Natural killer cell treated with Interleukin-12 subunit alpha and Interleukin-12 subunit beta and Interleukin-15 and Interleukin-18, amount 100 ng/mL, for 72 hours (primary cell): ENCODE measurements around the gene SERINC1. TPM values are rescaled to one million over a fixed set of nuclear protein-coding genes. Genes with fewer than 3 reads are reported as not detected.
"Not testable (repeated sequence)": the region's sequence is repeated elsewhere in the genome, so short reads cannot be mapped to it uniquely, and the experiment has no call there.

Experiments
- ATAC-seq, 2 donors: fragments of 150-1000 bp; cut with Tn5 transposase in 1 of 2; sonication (Bioruptor Pico), chemical (Tn5 transposase) in 1 of 2; 2 replicates each; pipeline ENCODE4 v1.10.0; 2021
- DNase-seq: peaks from one replicate; pipeline ENCODE4 v3.0.0; 2022; ENCODE audit warnings: low spot score
- H3K27ac Mint-ChIP-seq, 2 donors: 1 replicate in 1 of 2; 2 replicates in 1 of 2; pipeline ENCODE4 v1.8.0; 2022; ENCODE audit warnings: mixed read lengths in 2 of 2, mild to moderate bottlenecking in 1 of 2, moderate library complexity in 1 of 2
- H3K27me3 Mint-ChIP-seq, 2 donors: 1 replicate in 1 of 2; 2 replicates in 1 of 2; pipeline ENCODE4 v1.8.0; 2022; ENCODE audit warnings: mixed read lengths in 2 of 2
- H3K36me3 Mint-ChIP-seq: one replicate; pipeline ENCODE4 v1.8.0; 2022; ENCODE audit warnings: mixed read lengths
- H3K4me1 Mint-ChIP-seq, 2 donors: 1 replicate in 1 of 2; 2 replicates in 1 of 2; pipeline ENCODE4 v1.8.0; 2022; ENCODE audit warnings: low read depth in 2 of 2, mixed read lengths in 2 of 2, mild to moderate bottlenecking in 1 of 2
- H3K4me3 Mint-ChIP-seq: one replicate; pipeline ENCODE4 v1.8.0; 2022; ENCODE audit warnings: mixed read lengths
- H3K9me3 Mint-ChIP-seq: 2 replicates; pipeline ENCODE4 v1.8.0; 2022; ENCODE audit warnings: mixed read lengths
- total RNA-seq, 2 donors: library from RNA; stranded (reverse); gene quantifications; one replicate each; pipeline ENCODE4 v1.2.3, GENCODE V29; 2022

Gene SERINC1
- total RNA-seq, 2 donors from 2014 or later: 38.0 to 70.6 TPM

- H3K4me1 Mint-ChIP-seq: peaks cover 64 to 68% of the 10 kb centered on the region in 2 donors
- peaks cover 16% of the 10 kb centered on the region for H3K36me3 Mint-ChIP-seq
- not testable (repeated sequence) for ATAC-seq, H3K27me3 Mint-ChIP-seq, H3K9me3 Mint-ChIP-seq, H3K4me3 Mint-ChIP-seq, DNase-seq
- H3K27ac Mint-ChIP-seq: peak overlapping the region; percentile 29 to 38
Measured at GRCh38 chr6:122459865-122460416, 11.7 kb downstream of the SERINC1 start.

- H3K9me3 Mint-ChIP-seq: no peaks in the 10 kb centered on the region
- H3K36me3 Mint-ChIP-seq: peaks cover 16% of the 10 kb centered on the region
- ATAC-seq: no peak
- peak overlapping the region; percentile 29 to 38 for H3K27ac Mint-ChIP-seq
- H3K4me3 Mint-ChIP-seq: peak overlapping the region; percentile 13
- H3K4me1 Mint-ChIP-seq: peaks cover 62 to 65% of the 10 kb centered on the region in 2 donors
- no peaks in the 10 kb centered on the region for H3K27me3 Mint-ChIP-seq
- DNase-seq: no peak
Measured at GRCh38 chr6:122459240-122459639, 12.4 kb downstream of the SERINC1 start.

GRCh38 chr6:122458087-122458486 is 13.5 kb downstream of the SERINC1 start:
- Mint-ChIP-seq H3K27ac (peak overlapping the region; percentile 29 to 38), H3K9me3 (no peaks in the 10 kb centered on the region), H3K27me3 (no peaks in the 10 kb centered on the region), H3K36me3 (peaks cover 22% of the 10 kb centered on the region), H3K4me1 (peaks cover 54 to 57% of the 10 kb centered on the region in 2 donors), H3K4me3 (peak overlapping the region; percentile 13)
- no peak for DNase-seq
- no peak for ATAC-seq

GRCh38 chr6:122455116-122455515 is 16.5 kb downstream of the SERINC1 start:
- ATAC-seq, H3K27me3 Mint-ChIP-seq, H3K27ac Mint-ChIP-seq, H3K4me3 Mint-ChIP-seq, DNase-seq, H3K9me3 Mint-ChIP-seq: not testable (repeated sequence)
- H3K4me1 Mint-ChIP-seq: peaks cover 32 to 33% of the 10 kb centered on the region in 2 donors
- H3K36me3 Mint-ChIP-seq: peaks cover 34% of the 10 kb centered on the region

- peaks cover 31 to 32% of the 10 kb centered on the region in 2 donors for H3K4me1 Mint-ChIP-seq
- H3K27me3 Mint-ChIP-seq: no peaks in the 10 kb centered on the region
Measured at GRCh38 chr6:122454673-122455072, 16.9 kb downstream of the SERINC1 start.

GRCh38 chr6:122452509-122452908 is 19.1 kb downstream of the SERINC1 start:
- no peak overlapping the region for H3K4me3 Mint-ChIP-seq
- no peak for DNase-seq
- peaks cover 16 to 23% of the 10 kb centered on the region in 2 donors for H3K4me1 Mint-ChIP-seq
- H3K9me3 Mint-ChIP-seq: no peaks in the 10 kb centered on the region
- H3K27ac Mint-ChIP-seq: no peak overlapping the region
- no peaks in the 10 kb centered on the region for H3K27me3 Mint-ChIP-seq
- peaks cover 40% of the 10 kb centered on the region for H3K36me3 Mint-ChIP-seq
- ATAC-seq: no peak

More at GRCh38 chr6:122454673-122455072, 16.9 kb downstream of the SERINC1 start:
- Mint-ChIP-seq H3K36me3 (peaks cover 36% of the 10 kb centered on the region), H3K9me3 (no peaks in the 10 kb centered on the region), H3K4me3 (no peak overlapping the region), H3K27ac (peak overlapping the region in 1 of 2 donors; percentile 18)
- ATAC-seq: no peak
- DNase-seq: no peak

GRCh38 chr6:122449069-122449468 is 22.5 kb downstream of the SERINC1 start:
- Mint-ChIP-seq H3K9me3 (no peaks in the 10 kb centered on the region), H3K4me3 (no peak overlapping the region), H3K4me1 (peaks cover 4 to 21% of the 10 kb centered on the region in 2 donors), H3K36me3 (peaks cover 46% of the 10 kb centered on the region), H3K27ac (peak overlapping the region; percentile 48 to 66), H3K27me3 (no peaks in the 10 kb centered on the region)
- ATAC-seq (no peak), DNase-seq (no peak)

- ATAC-seq (no peak), DNase-seq (no peak)
- H3K4me3 Mint-ChIP-seq: no peak overlapping the region
- peaks cover 4 to 17% of the 10 kb centered on the region in 2 donors for H3K4me1 Mint-ChIP-seq
- H3K27ac Mint-ChIP-seq: no peak overlapping the region
- peaks cover 29% of the 10 kb centered on the region for H3K36me3 Mint-ChIP-seq
- no peaks in the 10 kb centered on the region for H3K27me3 Mint-ChIP-seq
- H3K9me3 Mint-ChIP-seq: no peaks in the 10 kb centered on the region
Measured at GRCh38 chr6:122445274-122445673, 26.3 kb downstream of the SERINC1 start.

- Mint-ChIP-seq H3K27me3 (no peaks in the 10 kb centered on the region), H3K27ac (no peak overlapping the region), H3K9me3 (peaks cover 4% of the 10 kb centered on the region), H3K36me3 (peaks cover 53% of the 10 kb centered on the region), H3K4me3 (no peak overlapping the region), H3K4me1 (peaks cover 4 to 30% of the 10 kb centered on the region in 2 donors)
- no peak for DNase-seq
- no peak for ATAC-seq
Measured at GRCh38 chr6:122438975-122439374, 32.6 kb downstream of the SERINC1 start.

- no peaks in the 10 kb centered on the region for H3K27me3 Mint-ChIP-seq
- peak overlapping the region; percentile 63 for H3K4me3 Mint-ChIP-seq
- H3K4me1 Mint-ChIP-seq: peaks cover 3 to 34% of the 10 kb centered on the region in 2 donors
- ATAC-seq (peak in 1 of 2 donors; percentile 84), DNase-seq (no peak)
- no peaks in the 10 kb centered on the region for H3K9me3 Mint-ChIP-seq
- peak overlapping the region in 1 of 2 donors; percentile 71 for H3K27ac Mint-ChIP-seq
- H3K36me3 Mint-ChIP-seq: peaks cover 39% of the 10 kb centered on the region
Measured at GRCh38 chr6:122432816-122433215, 38.8 kb downstream of the SERINC1 start.

- ATAC-seq (no peak), DNase-seq (no peak)
- Mint-ChIP-seq H3K4me3 (no peak overlapping the region), H3K27me3 (no peaks in the 10 kb centered on the region), H3K4me1 (peaks cover 9 to 34% of the 10 kb centered on the region in 2 donors), H3K9me3 (no peaks in the 10 kb centered on the region), H3K27ac (no peak overlapping the region), H3K36me3 (peaks cover 34% of the 10 kb centered on the region)
Measured at GRCh38 chr6:122431780-122432179, 39.8 kb downstream of the SERINC1 start.

GRCh38 chr6:122429323-122429722 is 42.3 kb downstream of the SERINC1 start:
- H3K4me3 Mint-ChIP-seq: no peak overlapping the region
- H3K27me3 Mint-ChIP-seq: no peaks in the 10 kb centered on the region
- H3K9me3 Mint-ChIP-seq: no peaks in the 10 kb centered on the region
- no peak for ATAC-seq
- H3K4me1 Mint-ChIP-seq: peaks cover 21 to 42% of the 10 kb centered on the region in 2 donors
- no peak for DNase-seq
- peaks cover 43% of the 10 kb centered on the region for H3K36me3 Mint-ChIP-seq
- H3K27ac Mint-ChIP-seq: no peak overlapping the region

- H3K36me3 Mint-ChIP-seq: peaks cover 45% of the 10 kb centered on the region
- H3K27ac Mint-ChIP-seq: no peak overlapping the region
- H3K4me1 Mint-ChIP-seq: peaks cover 24 to 44% of the 10 kb centered on the region in 2 donors
- DNase-seq (no peak), ATAC-seq (no peak)
- no peak overlapping the region for H3K4me3 Mint-ChIP-seq
- no peaks in the 10 kb centered on the region for H3K27me3 Mint-ChIP-seq
- no peaks in the 10 kb centered on the region for H3K9me3 Mint-ChIP-seq
Measured at GRCh38 chr6:122428781-122429180, 42.8 kb downstream of the SERINC1 start.

GRCh38 chr6:122426597-122426996 is 45.0 kb downstream of the SERINC1 start:
- ATAC-seq (peak; percentile 79 to 83), DNase-seq (no peak)
- Mint-ChIP-seq H3K4me3 (peak overlapping the region; percentile 50), H3K27me3 (no peaks in the 10 kb centered on the region), H3K36me3 (peaks cover 38% of the 10 kb centered on the region), H3K27ac (peak overlapping the region; percentile 63 to 79), H3K9me3 (no peaks in the 10 kb centered on the region), H3K4me1 (peaks cover 21 to 36% of the 10 kb centered on the region in 2 donors)
